PC-3 (cell line): ENCODE measurements around the gene SEMA3C. TPM values are rescaled to one million over a fixed set of nuclear protein-coding genes. Genes with fewer than 3 reads are reported as not detected.

Source experiments
- ATAC-seq: fragments of 200-7000 bp; cut with Tn5 transposase; 2 replicates; pipeline ENCODE4 v1.9.1; 2020; ENCODE audit warnings: mild to moderate bottlenecking, moderate library complexity
- BruUV-seq: library from RNA; stranded (reverse); fragments of 400-500 nt; replicated peaks from 2 replicates; lab custom pipeline; 2021; lab: Mats Ljungman, UMichigan
- CTCF ChIA-PET: fragments of 300-600 bp; sonication (Branson Sonifier 250); formaldehyde crosslinking; loops from one replicate; lab custom pipeline; 2022; ENCODE audit warnings: antibody characterized with exemption; lab: Charles Lee
- POLR2A ChIA-PET: fragments of 300-600 bp; sonication (Branson Sonifier 250); formaldehyde crosslinking; loops from one replicate; lab custom pipeline; 2022; ENCODE audit warnings: antibody characterized with exemption; ENCODE audit not compliant: unreplicated experiment; lab: Charles Lee
- DNase-seq: peaks from one replicate; pipeline ENCODE4 v3.0.0-alpha.2; 2015
- H2AFZ ChIP-seq: fragments of 300-600 bp; sonication (generic); 2 replicates; pipeline ENCODE4 v1.6.0; 2016; ENCODE audit warnings: antibody characterized with exemption, low read length
- H3F3A ChIP-seq: fragments of 300-600 bp; sonication (generic); one replicate; pipeline ENCODE4 v1.6.0; 2017; ENCODE audit warnings: antibody characterized with exemption, low read length, control low read depth, mild to moderate bottlenecking; ENCODE audit not compliant: unreplicated experiment
- H3K27ac ChIP-seq: fragments of 300-600 bp; sonication (generic); 2 replicates; pipeline ENCODE4 v1.5.1; 2016; ENCODE audit warnings: mild to moderate bottlenecking, low read length
- H3K27me3 ChIP-seq: fragments of 300-600 bp; sonication (generic); 2 replicates; pipeline ENCODE4 v1.6.1; 2016; ENCODE audit warnings: low read length, mixed read lengths
- H3K36me3 ChIP-seq: fragments of 300-600 bp; sonication (generic); 2 replicates; pipeline ENCODE4 v1.6.1; 2016; ENCODE audit warnings: low read depth, mixed run types, low read length, mixed read lengths
- H3K4me1 ChIP-seq: fragments of 300-600 bp; sonication (generic); 2 replicates; pipeline ENCODE4 v1.5.1; 2016; ENCODE audit warnings: low read length; ENCODE audit not compliant: insufficient read depth
- H3K4me2 ChIP-seq: fragments of 300-600 bp; sonication (generic); 2 replicates; pipeline ENCODE4 v1.6.0; 2016; ENCODE audit warnings: low read length
- H3K4me3 ChIP-seq: fragments of 300-600 bp; sonication (generic); 2 replicates; pipeline ENCODE4 v1.5.1; 2016; ENCODE audit warnings: mild to moderate bottlenecking, low read length, mixed read lengths
- H3K79me2 ChIP-seq: fragments of 300-600 bp; sonication (generic); 2 replicates; pipeline ENCODE4 v1.6.1; 2017; ENCODE audit warnings: low read length, mixed read lengths
- H3K9ac ChIP-seq: fragments of 300-600 bp; sonication (generic); 2 replicates; pipeline ENCODE4 v1.6.0; 2016; ENCODE audit warnings: mild to moderate bottlenecking, low read length
- H3K9me2 ChIP-seq: fragments of 300-600 bp; sonication (generic); replicated peaks from 2 replicates; pipeline ENCODE4 v1.6.1; 2016; ENCODE audit warnings: mixed run types, low read length, mixed read lengths
- H3K9me3 ChIP-seq: fragments of 300-600 bp; sonication (generic); 2 replicates; pipeline ENCODE4 v1.6.1; 2016; ENCODE audit warnings: low read length, mixed read lengths
- H4K20me1 ChIP-seq: fragments of 300-600 bp; sonication (generic); 2 replicates; pipeline ENCODE4 v1.6.1; 2016; ENCODE audit warnings: low read length, mixed read lengths
- CTCF ChIP-seq: fragments of 300-600 bp; sonication (generic); conservative IDR thresholded peaks from 2 replicates; pipeline ENCODE4 v1.5.1; 2017; ENCODE audit warnings: antibody characterized with exemption, low read depth, mild to moderate bottlenecking, low read length
- EZH2 ChIP-seq: fragments of 300-600 bp; sonication (generic); IDR thresholded peaks from one replicate; pipeline ENCODE4 v1.6.1; 2017; ENCODE audit warnings: antibody characterized with exemption, mild to moderate bottlenecking, low read length; ENCODE audit not compliant: unreplicated experiment
- EZH2phosphoT487 ChIP-seq: fragments of 300-600 bp; sonication (generic); IDR thresholded peaks from 2 replicates; pipeline ENCODE4 v1.6.1; 2018; ENCODE audit warnings: mild to moderate bottlenecking, antibody characterized with exemption, low read length, borderline replicate concordance
- intact Hi-C: fragments of 100-400 bp; cut with micrococcal nuclease; formaldehyde crosslinking; loops from 2 replicates; pipeline ENCODE4 v1.9.0; 2023
- total RNA-seq: library from RNA; depleted of rRNA; stranded (reverse); fragments of >200 nt; gene quantifications from 2 replicates; pipeline ENCODE4 v1.2.3, GENCODE V29; 2014

The SEMA3C gene
- total RNA-seq, 1 experiment from 2014 or later = 28.0 TPM

DNA sequence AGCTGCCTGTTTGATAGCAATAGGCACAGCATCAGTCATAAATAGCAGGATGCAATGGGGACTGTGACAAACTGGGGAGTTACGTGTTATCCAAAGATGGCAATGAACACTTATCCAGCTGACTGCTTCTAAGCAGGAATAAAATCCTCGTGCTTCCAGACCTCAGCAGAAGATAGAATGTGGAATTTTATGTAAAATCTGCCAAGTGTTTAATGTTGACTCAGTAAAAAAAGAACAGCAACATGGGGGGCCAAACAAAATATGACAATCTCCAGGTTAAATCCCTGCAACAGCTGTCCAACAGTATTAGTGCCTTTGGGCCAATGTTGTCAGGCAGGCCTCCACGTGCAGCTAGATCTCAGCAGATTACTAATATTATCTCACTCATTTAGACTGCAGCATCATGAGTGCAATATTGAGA lies 127.3 kb downstream of the SEMA3C start:
- H3K4me3 ChIP-seq = no peak overlapping the region
- H3K4me1 ChIP-seq = no peaks in the 10 kb centered on the region
- H3K9me3 ChIP-seq = no peaks in the 10 kb centered on the region
- H3K36me3 ChIP-seq = peaks cover 12% of the 10 kb centered on the region; the same call in 1 of the 2 replicates
- no peaks in the 10 kb centered on the region for H3K79me2 ChIP-seq
- no TSS peak for BruUV-seq
- no peak overlapping the region for H3K4me2 ChIP-seq
- no peak overlapping the region for H3K27ac ChIP-seq
- no peak for ATAC-seq
- no peaks in the 10 kb centered on the region for H4K20me1 ChIP-seq
- no peaks in the 10 kb centered on the region for H3K27me3 ChIP-seq
- TF ChIP-seq EZH2phosphoT487 = no peak
- no peak for TF ChIP-seq CTCF
- no peak for TF ChIP-seq EZH2
- no peaks in the 10 kb centered on the region for H3F3A ChIP-seq
- intact Hi-C loops = no loop called here
- H3K9ac ChIP-seq = no peak overlapping the region
- no peak overlapping the region for H2AFZ ChIP-seq
- no peak for DNase-seq
- H3K9me2 ChIP-seq = no peaks in the 10 kb centered on the region
- POLR2A ChIA-PET = no interaction called here
- CTCF ChIA-PET = no interaction called here

GRCh38 chr7:80790877-80791276 lies 128.0 kb downstream of the SEMA3C start:
- TF ChIP-seq EZH2phosphoT487 (no peak), EZH2 (no peak), CTCF (no peak)
- peaks cover 12% of the 10 kb centered on the region; the same call in 1 of the 2 replicates for H3K36me3 ChIP-seq

DNA sequence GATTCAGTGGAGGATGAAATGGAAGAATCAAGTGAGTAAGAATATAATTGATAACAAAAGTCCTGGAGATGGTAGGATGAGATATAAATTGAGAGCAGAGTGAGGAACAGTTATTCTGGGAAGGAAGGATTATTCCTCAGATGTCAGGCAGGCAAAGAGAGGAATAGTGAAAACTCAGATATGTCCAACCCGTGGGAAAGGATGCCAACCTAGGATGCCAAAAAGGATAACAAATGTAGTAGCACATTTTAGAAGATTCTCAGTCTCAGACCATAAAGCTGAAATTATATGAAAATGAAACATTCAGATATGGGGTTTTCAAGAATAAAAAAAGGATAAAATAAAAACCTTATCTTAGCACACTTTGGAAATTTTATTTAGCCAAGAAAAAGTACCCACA lies 131.1 kb downstream of the SEMA3C start:
- Histone ChIP-seq H3K4me1 (peaks cover 18% of the 10 kb centered on the region), H3K36me3 (peaks cover 3% of the 10 kb centered on the region; the same call in 1 of the 2 replicates), H3K9ac (no peak overlapping the region), H3K4me2 (no peak overlapping the region), H2AFZ (no peak overlapping the region), H3K4me3 (no peak overlapping the region), H4K20me1 (no peaks in the 10 kb centered on the region), H3K79me2 (no peaks in the 10 kb centered on the region), H3K9me2 (no peaks in the 10 kb centered on the region), H3K27ac (no peak overlapping the region), H3F3A (no peaks in the 10 kb centered on the region), H3K27me3 (no peaks in the 10 kb centered on the region), H3K9me3 (no peaks in the 10 kb centered on the region)
- BruUV-seq = no TSS peak
- DNase-seq (no peak), ATAC-seq (no peak)
- POLR2A ChIA-PET = no interaction called here
- CTCF ChIA-PET = no interaction called here
- intact Hi-C loops = no loop called here
- TF ChIP-seq EZH2 = no peak
- TF ChIP-seq CTCF = no peak
- no peak for TF ChIP-seq EZH2phosphoT487

More at GRCh38 chr7:80790877-80791276, 128.0 kb downstream of the SEMA3C start:
- no peak overlapping the region for H3K9ac ChIP-seq
- no peaks in the 10 kb centered on the region for H3K9me3 ChIP-seq
- no peaks in the 10 kb centered on the region for H3K9me2 ChIP-seq
- ATAC-seq (no peak), DNase-seq (no peak)
- H3K4me1 ChIP-seq = no peaks in the 10 kb centered on the region
- POLR2A ChIA-PET = no interaction called here
- no peaks in the 10 kb centered on the region for H3F3A ChIP-seq
- no peak overlapping the region for H3K27ac ChIP-seq
- CTCF ChIA-PET = no interaction called here
- H3K79me2 ChIP-seq = no peaks in the 10 kb centered on the region
- no peak overlapping the region for H2AFZ ChIP-seq
- intact Hi-C loops = no loop called here
- H3K4me2 ChIP-seq = no peak overlapping the region
- no peaks in the 10 kb centered on the region for H3K27me3 ChIP-seq
- no TSS peak for BruUV-seq
- H3K4me3 ChIP-seq = no peak overlapping the region
- no peaks in the 10 kb centered on the region for H4K20me1 ChIP-seq
